K562 (cell line): ENCODE data around the gene AGPAT2. TPM values are rescaled to one million over a fixed set of nuclear protein-coding genes. Genes with fewer than 3 reads are reported as not detected.

Experiments
- ATAC-seq: fragments of 200-7000 bp; cut with Tn5 transposase; 3 replicates; pipeline ENCODE4 v1.9.1; 2020; ENCODE audit warnings: moderate library complexity
- BruUV-seq: library from RNA; stranded (reverse); fragments of 400-500 nt; replicated peaks from 2 replicates; lab custom pipeline; 2021; lab: Mats Ljungman, UMichigan
- CTCF ChIA-PET: fragments of 300-600 bp; formaldehyde crosslinking; extraction: SDS; loops from one replicate; lab custom pipeline; 2021; ENCODE audit warnings: low intra/inter-chr PET ratio; lab: Yijun Ruan, JAX
- POLR2A ChIA-PET: fragments of 300-600, 350-650 bp; sonication (Branson Sonifier 250); formaldehyde crosslinking; extraction: SDS; loops from one replicate; lab custom pipeline; 2021; ENCODE audit warnings: antibody characterized with exemption, inconsistent platforms; lab: Yijun Ruan, JAX
- DNase-seq, 4 experiments: peaks; one replicate each; pipeline versions ENCODE4 v3.0.0 to v3.0.0-alpha.2; 2011 to 2018; ENCODE audit warnings: low spot score in 3 of 4, mixed read lengths in 3 of 4; ENCODE audit errors: extremely low read depth in 1 of 4
- FAIRE-seq: peaks from 2 replicates; lab custom pipeline; 2011; peaks lifted over from hg19 to GRCh38; lab: Jason Lieb, UNC
- H2AFZ ChIP-seq: 2 replicates; pipeline ENCODE4 v1.6.0; 2011; ENCODE audit warnings: low read depth, low read length, control low read depth, inconsistent platforms
- H3K27ac ChIP-seq: fragments of 200-600 bp; 3 replicates; pipeline ENCODE4 v1.8.0; 2011; ENCODE audit warnings: low read depth, mild to moderate bottlenecking, control low read depth, inconsistent platforms, low read length, moderate library complexity, mixed read lengths; ENCODE audit errors: extremely low read depth
- H3K27me3 ChIP-seq, 2 experiments: fragments of 300-600 bp in 1 of 2; 2 replicates in 1 of 2; 3 replicates in 1 of 2; pipeline versions ENCODE4 v1.6.0 to v1.8.0; 2011; ENCODE audit warnings: inconsistent platforms in 2 of 2, low read length in 2 of 2, mild to moderate bottlenecking in 1 of 2, mixed read lengths in 1 of 2, moderate library complexity in 1 of 2; ENCODE audit not compliant: control insufficient read depth in 2 of 2, insufficient read depth in 2 of 2
- H3K36me3 ChIP-seq: fragments of 300-600 bp; 3 replicates; pipeline ENCODE4 v1.8.0; 2011; ENCODE audit warnings: mild to moderate bottlenecking, low read length, inconsistent platforms; ENCODE audit not compliant: control insufficient read depth, insufficient read depth
- H3K4me1 ChIP-seq, 2 experiments: fragments of 200-600 bp in 1 of 2; replicated peaks in 1 of 2; 2 replicates in 1 of 2; 3 replicates in 1 of 2; pipeline versions ENCODE4 v1.5.1 to v1.8.0; 2011; ENCODE audit warnings: inconsistent platforms in 2 of 2, low read length in 2 of 2, mild to moderate bottlenecking in 1 of 2, mixed read lengths in 1 of 2, moderate library complexity in 1 of 2; ENCODE audit not compliant: control insufficient read depth in 2 of 2, insufficient read depth in 2 of 2
- H3K4me2 ChIP-seq: 2 replicates; pipeline ENCODE4 v1.6.1; 2011; ENCODE audit warnings: low read length, control low read depth, inconsistent platforms, mixed read lengths; ENCODE audit not compliant: insufficient read depth
- H3K4me3 ChIP-seq: fragments of 200-600 bp; sonication (generic), shearing (Covaris generic); 2 replicates; pipeline ENCODE4 v1.5.1; 2016; ENCODE audit warnings: control low read depth, inconsistent platforms
- H3K79me2 ChIP-seq: fragments of 200-600 bp; 3 replicates; pipeline ENCODE4 v1.8.0; 2011; ENCODE audit warnings: low read length, inconsistent platforms; ENCODE audit not compliant: control insufficient read depth, insufficient read depth
- H3K9ac ChIP-seq, 2 experiments: 2 replicates each; pipeline versions ENCODE4 v1.6.0 to v1.6.1; 2011; ENCODE audit warnings: low read depth in 2 of 2, low read length in 2 of 2, control low read depth in 1 of 2, inconsistent platforms in 1 of 2, mild to moderate bottlenecking in 1 of 2, mixed read lengths in 1 of 2; ENCODE audit not compliant: insufficient read depth in 1 of 2
- H3K9me1 ChIP-seq: one replicate; pipeline ENCODE4 v1.6.0; 2011; ENCODE audit warnings: inconsistent platforms, mild to moderate bottlenecking, low read length, moderate library complexity; ENCODE audit not compliant: control insufficient read depth, insufficient read depth
- H3K9me3 ChIP-seq: replicated peaks from 2 replicates; pipeline ENCODE4 v1.5.1; 2011; ENCODE audit warnings: low read depth, low read length, inconsistent platforms; ENCODE audit not compliant: control insufficient read depth, insufficient read depth
- H4K20me1 ChIP-seq: replicated peaks from 2 replicates; pipeline ENCODE4 v1.6.1; 2011; ENCODE audit warnings: low read length, inconsistent platforms, mixed read lengths; ENCODE audit not compliant: control insufficient read depth, insufficient read depth
- BACH1 ChIP-seq: fragments of 200-800 bp; sonication (Bioruptor generic); IDR thresholded peaks from 2 replicates; pipeline ENCODE4 v1.6.1; 2016; ENCODE audit warnings: missing genetic modification characterization, missing compliant biosample characterization
- CAMTA2 ChIP-seq: fragments of 250-450 bp; sonication (Bioruptor Pico); conservative IDR thresholded peaks from 2 replicates; pipeline ENCODE4 v1.5.1; 2022
- CREB1 ChIP-seq, 2 experiments: sonication (generic) in 1 of 2; formaldehyde crosslinking in 1 of 2; IDR thresholded peaks; 2 replicates each; pipeline versions ENCODE4 v1.6.1 to v1.8.0; 2012 to 2022; ENCODE audit warnings: inconsistent platforms in 1 of 2, mild to moderate bottlenecking in 1 of 2, missing genetic modification reagents in 1 of 2, moderate library complexity in 1 of 2
- CTBP1 ChIP-seq: fragments of 450-650 bp; IDR thresholded peaks from 2 replicates; pipeline ENCODE4 v1.6.1; 2016; ENCODE audit warnings: borderline replicate concordance
- KAT7 ChIP-seq: sonication (generic); formaldehyde crosslinking; IDR thresholded peaks from 2 replicates; pipeline ENCODE4 v1.8.0; 2022; ENCODE audit warnings: missing genetic modification reagents, mild to moderate bottlenecking, borderline replicate concordance
- L3MBTL2 ChIP-seq: fragments of 450-650 bp; IDR thresholded peaks from 2 replicates; pipeline ENCODE4 v1.6.1; 2016; ENCODE audit warnings: mild to moderate bottlenecking, moderate library complexity
- RBFOX2 ChIP-seq: fragments of 200-400 bp; formaldehyde crosslinking; IDR thresholded peaks from 2 replicates; pipeline ENCODE4 v1.6.1; 2017; ENCODE audit warnings: low read depth, mild to moderate bottlenecking, low read length, moderate library complexity
- SAFB ChIP-seq: fragments of 200-400 bp; formaldehyde crosslinking; IDR thresholded peaks from 2 replicates; pipeline ENCODE4 v1.6.1; 2017; ENCODE audit warnings: low read depth, low read length, borderline replicate concordance
- SMAD2 ChIP-seq: fragments of 150-350 bp; IDR thresholded peaks from 2 replicates; pipeline ENCODE4 v1.6.1; 2014; ENCODE audit warnings: low read depth, mild to moderate bottlenecking, low read length
- STAT5A ChIP-seq: IDR thresholded peaks from 2 replicates; pipeline ENCODE4 v1.6.1; 2012; ENCODE audit warnings: low read length, inconsistent platforms, borderline replicate concordance
- TFAM ChIP-seq: fragments of 250-450 bp; sonication (Bioruptor Pico); conservative IDR thresholded peaks from 2 replicates; pipeline ENCODE4 v1.5.0; 2021; ENCODE audit warnings: mild to moderate bottlenecking, moderate library complexity
- WHSC1 ChIP-seq: IDR thresholded peaks from one replicate; pipeline ENCODE4 v1.6.1; 2012; ENCODE audit warnings: low read length, control low read depth, inconsistent platforms
- XRCC5 ChIP-seq: fragments of 200-400 bp; formaldehyde crosslinking; IDR thresholded peaks from 2 replicates; pipeline ENCODE4 v1.6.1; 2017; ENCODE audit warnings: low read depth, mild to moderate bottlenecking, low read length
- ZBTB8A ChIP-seq: fragments of 450-650 bp; IDR thresholded peaks from 2 replicates; pipeline ENCODE4 v1.6.1; 2018; ENCODE audit warnings: mild to moderate bottlenecking, moderate library complexity; ENCODE audit not compliant: partially characterized antibody
- ZNF263 ChIP-seq: sonication (generic); formaldehyde crosslinking; IDR thresholded peaks from 2 replicates; pipeline ENCODE4 v1.8.0; 2022; ENCODE audit warnings: mild to moderate bottlenecking, missing genetic modification reagents, borderline replicate concordance
- ZNF76 ChIP-seq: fragments of 250-450 bp; sonication (Bioruptor Pico); IDR thresholded peaks from 2 replicates; pipeline ENCODE4 v1.4.0; 2020; ENCODE audit warnings: mild to moderate bottlenecking, moderate library complexity, borderline replicate concordance
- WGBS: fragments of 100-300 bp; shearing (Covaris generic); methylation state at CpG from one replicate; pipeline ENCODE4 v1.1.6; 2016; ENCODE audit warnings: low coverage, mixed read lengths; ENCODE audit not compliant: insufficient coverage; ENCODE audit errors: missing lambda C conversion rate; 5-methylcytosine and 5-hydroxymethylcytosine counted together
- in situ Hi-C: fragments of 300-500 bp; cut with MboI; formaldehyde crosslinking; loops from 4 replicates; pipeline ENCODE4 v1.15.0; 2018; ENCODE audit warnings: inconsistent platforms, mixed read lengths
- intact Hi-C: fragments of 100-400 bp; cut with micrococcal nuclease; formaldehyde crosslinking; loops from 2 replicates; pipeline ENCODE4 v1.14.2; 2022
- polyA plus RNA-seq, 8 experiments: library from polyadenylated mRNA; depleted of rRNA in 4 of 8; stranded (reverse) in 5 of 8; unstranded in 3 of 8; fragments of >200 nt; fragmentation: Nextera tagmentation in 2 of 8; fragmentation: Illumina TruSeq in 1 of 8; extraction: Ambion mirVana in 2 of 8; extraction: Trizol in 1 of 8; gene quantifications; 2 replicates each; pipeline versions ENCODE4 v1.2.1 to v1.2.3, GENCODE V29; 2011 to 2014; ENCODE audit warnings: inconsistent platforms in 1 of 8, missing spikeins in 1 of 8
- total RNA-seq, 7 experiments: library from RNA; depleted of rRNA in 6 of 7; stranded (reverse); fragments of >200 nt in 6 of 7; fragmentation: Illumina TruSeq in 2 of 7; extraction: Trizol in 2 of 7; gene quantifications; 2 replicates each; pipeline versions ENCODE4 v1.2.1 to v1.2.3, GENCODE V29; 2011 to 2021; ENCODE audit warnings: low replicate concordance in 1 of 7
- TF ChIP-seq, protein P1 (sequence below): sonication (generic); formaldehyde crosslinking; IDR thresholded peaks from 2 replicates; pipeline ENCODE4 v1.8.0; 2022; ENCODE audit warnings: missing genetic modification reagents, mild to moderate bottlenecking, moderate library complexity, borderline replicate concordance
- TF ChIP-seq, protein P2 (sequence below), 3 experiments: fragments of 200-800 bp in 1 of 3; sonication (Bioruptor generic) in 1 of 3; sonication (generic) in 1 of 3; formaldehyde crosslinking in 1 of 3; IDR thresholded peaks; 2 replicates each; pipeline versions ENCODE4 v1.6.1 to v1.8.0; 2016 to 2022; ENCODE audit warnings: mild to moderate bottlenecking in 2 of 3, missing compliant biosample characterization in 2 of 3, missing genetic modification characterization in 2 of 3, missing genetic modification reagents in 1 of 3

Gene AGPAT2
- total and polyA plus RNA-seq, 9 of the 15 experiments (the other 6 are each of a cell fraction or from before 2014, with no cell fraction given) = 0.13 to 54.5 (median 23.9) TPM

DNA sequence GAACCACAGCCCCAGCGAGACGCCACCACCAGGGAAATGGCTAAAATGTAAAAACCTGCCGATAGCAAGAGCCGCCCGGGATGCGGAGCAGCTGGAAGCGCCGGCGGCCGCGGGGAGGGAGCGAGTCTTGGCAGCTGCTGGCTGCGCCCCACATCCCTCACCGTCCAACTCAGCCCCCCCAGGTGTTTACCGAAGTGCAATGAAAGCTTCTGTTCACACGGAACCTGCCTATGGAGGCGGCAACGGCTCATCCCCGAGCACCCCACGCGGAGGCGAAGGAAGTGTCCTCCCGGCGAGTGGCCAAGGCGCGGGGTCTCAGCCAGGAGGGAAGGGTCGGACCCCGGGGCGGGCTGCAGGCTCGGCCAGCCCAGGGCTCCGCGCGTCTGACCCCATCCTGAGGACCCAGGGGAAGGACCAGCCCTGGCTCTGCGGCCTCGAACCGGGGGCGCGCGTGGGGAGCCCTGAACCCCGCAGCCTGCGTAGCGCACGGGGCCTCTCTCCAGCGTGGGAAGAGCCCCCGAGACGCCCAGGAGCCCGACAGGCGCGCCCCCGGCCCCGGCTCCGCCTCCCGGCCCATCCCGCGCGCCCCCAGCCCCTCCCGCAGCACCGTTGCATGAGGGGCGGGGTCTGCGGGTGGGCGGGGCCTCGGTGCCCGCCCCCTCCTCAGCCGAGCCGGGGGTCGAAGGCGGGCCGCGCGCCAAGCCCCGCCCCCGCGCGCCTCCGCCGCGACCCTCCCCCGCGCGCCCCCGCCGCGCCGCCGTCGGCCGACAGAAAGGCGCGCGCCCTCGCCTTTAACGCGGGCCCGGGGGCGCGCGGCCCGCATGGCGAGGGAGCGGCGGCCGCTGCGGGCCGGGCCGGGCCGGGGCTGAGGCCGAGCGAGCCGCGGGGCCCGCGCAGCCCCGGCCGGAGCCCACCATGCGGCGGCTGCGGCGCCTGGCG, 24.8 kb upstream of the AGPAT2 start, which contains the start of gene DIPK1B:
Gene DIPK1B (plus strand): TSS at position 822 of the 939 bp plus-strand sequence. CDS start 94 bp downstream, at position 916.
- 3% methylated on average over 26 of the region's 119 CpGs for WGBS
- POLR2A ChIA-PET = interaction anchor here (0.7 to 3.2 kb wide), 5 partner anchors 9 to 40 kb away, joined by 3 to 44 read pairs (median 4); no protein-coding TSS in a partner anchor
- TF ChIP-seq XRCC5 (no peak), CREB1 (IDR thresholded peaks at IDR 0.05) (no peak), CREB1 (CRISPR knock-in tag; IDR thresholded peaks at IDR 0.05) (peak; percentile 34; the same call in 1 of the 2 replicates), ZNF263 (CRISPR knock-in tag) (peak; percentile 20; the same call in 1 of the 2 replicates), CAMTA2 (CRISPR knock-in tag) (no peak), BACH1 (tag) (no peak), CTBP1 (peak; percentile 68), ZNF76 (CRISPR knock-in tag) (0 out of 2 replicates have a peak, but pooled peaks have one; percentile 25), RBFOX2 (no peak), STAT5A (no peak), SAFB (peak; percentile 88), SMAD2 (no peak), TFAM (CRISPR knock-in tag) (no peak), WHSC1 (no peak), ZBTB8A (no peak), L3MBTL2 (peak; percentile 41; the same call in 1 of the 2 replicates), KAT7 (peak; percentile 45; the same call in 1 of the 2 replicates)
- TF ChIP-seq, protein P1, sequence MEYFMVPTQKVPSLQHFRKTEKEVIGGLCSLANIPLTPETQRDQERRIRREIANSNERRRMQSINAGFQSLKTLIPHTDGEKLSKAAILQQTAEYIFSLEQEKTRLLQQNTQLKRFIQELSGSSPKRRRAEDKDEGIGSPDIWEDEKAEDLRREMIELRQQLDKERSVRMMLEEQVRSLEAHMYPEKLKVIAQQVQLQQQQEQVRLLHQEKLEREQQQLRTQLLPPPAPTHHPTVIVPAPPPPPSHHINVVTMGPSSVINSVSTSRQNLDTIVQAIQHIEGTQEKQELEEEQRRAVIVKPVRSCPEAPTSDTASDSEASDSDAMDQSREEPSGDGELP (CRISPR knock-in tag) = peak; percentile 85
- TF ChIP-seq, protein P2, sequence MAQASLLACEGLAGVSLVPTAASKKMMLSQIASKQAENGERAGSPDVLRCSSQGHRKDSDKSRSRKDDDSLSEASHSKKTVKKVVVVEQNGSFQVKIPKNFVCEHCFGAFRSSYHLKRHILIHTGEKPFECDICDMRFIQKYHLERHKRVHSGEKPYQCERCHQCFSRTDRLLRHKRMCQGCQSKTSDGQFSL (CRISPR knock-in tag; IDR thresholded peaks at IDR 0.05) = 0 out of 2 replicates have a peak, but pooled peaks have one; percentile 12
- TF ChIP-seq, protein P2 (tag; IDR thresholded peaks at IDR 0.05) = no peak

More for the DNA sequence above, 24.8 kb upstream of the AGPAT2 start, which contains the start of gene DIPK1B:
- Histone ChIP-seq H3K4me3 (peak within 1 kb of the TSS; percentile 63), H3K4me1 (peaks cover 15 to 65% of the 10 kb centered on the region in 2 experiments), H3K4me2 (peak within 1 kb of the TSS; percentile 75), H3K9me1 (no peaks in the 10 kb centered on the region), H3K36me3 (peaks cover 4% of the 10 kb centered on the region; the same call in 1 of the 3 replicates), H3K27me3 (no peaks in the 10 kb centered on the region), H4K20me1 (no peaks in the 10 kb centered on the region), H3K79me2 (peaks cover 12% of the 10 kb centered on the region), H2AFZ (peak within 1 kb of the TSS; percentile 85), H3K9me3 (no peaks in the 10 kb centered on the region), H3K9ac (peak within 1 kb of the TSS; percentile 63 to 94; a peak in 3 of 4 replicates), H3K27ac (peak within 1 kb of the TSS; percentile 62; the same call in 2 of the 3 replicates)
- DNase-seq (peak; percentile 65 to 96 (median 93)), FAIRE-seq (peak; percentile 58), ATAC-seq (peak; percentile 68)
- BruUV-seq = no TSS peak
- intact Hi-C loops (no loop called here), in situ Hi-C loops (no loop called here)
- CTCF ChIA-PET = interaction anchor here (0.6 kb wide), 1 partner anchor 233 kb away, joined by 4 read pairs; the partner anchor contains the start of gene C8G
